ENCODE results near the gene PPM1L.

PPM1L gene

GRCh38 chr3:161100994-161101393 is 345.0 kb downstream of the PPM1L start:
- no peak for DNase-seq (ENCODE audit: low read depth in 2 of 2)

GRCh38 chr3:161101609-161102008 is 345.6 kb downstream of the PPM1L start:
- DNase-seq (ENCODE audit: low read depth in 2 of 2) = no peak

- DNase-seq (ENCODE audit: low read depth in 2 of 2) = no peak
Measured at GRCh38 chr3:161103776-161104385, 347.9 kb downstream of the PPM1L start.

- peak; percentile 4 to 13 for DNase-seq (ENCODE audit: low read depth in 2 of 2)
Measured at GRCh38 chr3:161104561-161105551, 348.8 kb downstream of the PPM1L start, which contains the start of gene B3GALNT1. TSS of gene B3GALNT1 (minus strand) at chr3:161105349. CDS start at chr3:161086754, 18,595 bp downstream.

GRCh38 chr3:161107311-161107710 is 351.3 kb downstream of the PPM1L start:
- DNase-seq (ENCODE audit: low read depth in 2 of 2) = no peak

GRCh38 chr3:161108840-161109239 is 352.8 kb downstream of the PPM1L start:
- DNase-seq (ENCODE audit: low read depth in 2 of 2) = no peak

- no peak for DNase-seq (ENCODE audit: low read depth in 2 of 2)
Measured at GRCh38 chr3:161117646-161118045, 361.6 kb downstream of the PPM1L start.

GRCh38 chr3:161126495-161126894 is 370.5 kb downstream of the PPM1L start:
- no peak for DNase-seq (ENCODE audit: low read depth in 2 of 2)
